Trophoblast cell (in vitro differentiated cells and primary cell): ENCODE measurements around the gene NUDT3.
A peak's percentile ranks its signal among the peaks of the same experiment; 100 is the strongest.
"Not testable (repeated sequence)": the region's sequence is repeated elsewhere in the genome, so short reads cannot be mapped to it uniquely, and the experiment has no call there.

ENCODE experiments used
- DNase-seq, 2 donors: peaks; one replicate each; pipeline ENCODE4 v3.0.0-alpha.2; 2016
- H2AFZ ChIP-seq: 2 replicates; pipeline ENCODE4 v1.6.1; 2013; ENCODE audit warnings: low read length, moderate library complexity, mild to moderate bottlenecking; ENCODE audit not compliant: insufficient read depth, poor library complexity
- H2AK5ac ChIP-seq: 2 replicates; pipeline ENCODE4 v1.6.1; 2013; ENCODE audit warnings: mild to moderate bottlenecking, low read length
- H2BK120ac ChIP-seq: 2 replicates; pipeline ENCODE4 v1.6.1; 2013; ENCODE audit warnings: low read length, mild to moderate bottlenecking, moderate library complexity; ENCODE audit not compliant: insufficient read depth, poor library complexity
- H2BK12ac ChIP-seq: 2 replicates; pipeline ENCODE4 v1.6.1; 2013; ENCODE audit warnings: mild to moderate bottlenecking, low read length, moderate library complexity
- H2BK5ac ChIP-seq: 2 replicates; pipeline ENCODE4 v1.6.1; 2013; ENCODE audit warnings: low read length, low read depth, moderate library complexity, mild to moderate bottlenecking; ENCODE audit not compliant: poor library complexity
- H3K14ac ChIP-seq: 2 replicates; pipeline ENCODE4 v1.6.1; 2013; ENCODE audit warnings: mild to moderate bottlenecking, low read length
- H3K18ac ChIP-seq: 2 replicates; pipeline ENCODE4 v1.6.1; 2013; ENCODE audit warnings: mild to moderate bottlenecking, low read length
- H3K23ac ChIP-seq: 2 replicates; pipeline ENCODE4 v1.6.1; 2013; ENCODE audit warnings: low read length
- H3K27ac ChIP-seq: 2 replicates; pipeline ENCODE4 v1.5.1; 2013; ENCODE audit warnings: low read depth, mild to moderate bottlenecking, inconsistent platforms, low read length, moderate library complexity
- H3K27me3 ChIP-seq: 2 replicates; pipeline ENCODE4 v1.6.1; 2013; ENCODE audit warnings: inconsistent platforms, mild to moderate bottlenecking, low read length, moderate library complexity; ENCODE audit not compliant: insufficient read depth
- H3K36me3 ChIP-seq, 2 experiments: 1 replicate in 1 of 2; 2 replicates in 1 of 2; pipeline ENCODE4 v1.6.1; 2013; ENCODE audit warnings: low read length in 2 of 2, mild to moderate bottlenecking in 2 of 2, moderate library complexity in 1 of 2; ENCODE audit not compliant: insufficient read depth in 2 of 2, control insufficient read depth in 1 of 2
- H3K4ac ChIP-seq: 2 replicates; pipeline ENCODE4 v1.6.1; 2013; ENCODE audit warnings: low read depth, mild to moderate bottlenecking, low read length, moderate library complexity
- H3K4me1 ChIP-seq, 2 experiments: 1 replicate in 1 of 2; 2 replicates in 1 of 2; pipeline ENCODE4 v1.6.1; 2013; ENCODE audit warnings: low read length in 2 of 2, mild to moderate bottlenecking in 2 of 2, moderate library complexity in 1 of 2; ENCODE audit not compliant: insufficient read depth in 2 of 2, control insufficient read depth in 1 of 2
- H3K4me2 ChIP-seq: 2 replicates; pipeline ENCODE4 v1.6.1; 2013; ENCODE audit warnings: inconsistent platforms, mild to moderate bottlenecking, low read length, moderate library complexity
- H3K4me3 ChIP-seq: 2 replicates; pipeline ENCODE4 v1.5.1; 2013; ENCODE audit warnings: mild to moderate bottlenecking, low read depth, low read length, inconsistent platforms
- H3K79me1 ChIP-seq: one replicate; pipeline ENCODE4 v1.6.1; 2013; ENCODE audit warnings: low read length
- H3K79me2 ChIP-seq: 2 replicates; pipeline ENCODE4 v1.6.1; 2013; ENCODE audit warnings: low read length, mild to moderate bottlenecking; ENCODE audit not compliant: control insufficient read depth, insufficient read depth, poor library complexity
- H3K9ac ChIP-seq: 2 replicates; pipeline ENCODE4 v1.6.1; 2013; ENCODE audit warnings: mild to moderate bottlenecking, low read length
- H3K9me3 ChIP-seq: 2 replicates; pipeline ENCODE4 v1.6.1; 2013; ENCODE audit warnings: low read depth, mild to moderate bottlenecking, control low read depth, inconsistent platforms, low read length; ENCODE audit not compliant: insufficient read depth
- H4K12ac ChIP-seq: 2 replicates; pipeline ENCODE4 v1.6.1; 2013; ENCODE audit warnings: low read depth, mild to moderate bottlenecking, low read length, moderate library complexity
- H4K8ac ChIP-seq: 2 replicates; pipeline ENCODE4 v1.6.1; 2013; ENCODE audit warnings: low read depth, mild to moderate bottlenecking, low read length, moderate library complexity
- H4K91ac ChIP-seq: one replicate; pipeline ENCODE4 v1.6.1; 2013; ENCODE audit warnings: low read depth, mild to moderate bottlenecking, low read length, moderate library complexity
- WGBS: extraction: QIAGEN DNeasy Blood & Tissue Kit; methylation state at CpG from one replicate; pipeline ENCODE4 v1.1.7; 2013; ENCODE audit warnings: missing lambda C conversion rate; ENCODE audit not compliant: insufficient read length, insufficient coverage; ENCODE audit errors: extremely low coverage; 5-methylcytosine and 5-hydroxymethylcytosine counted together

Gene NUDT3

GRCh38 chr6:34369385-34369784, 23.1 kb downstream of the NUDT3 start:
- no peak overlapping the region for H2AFZ ChIP-seq

GRCh38 chr6:34366639-34366921, 25.9 kb downstream of the NUDT3 start:
- no peaks in the 10 kb centered on the region for H3K9me3 ChIP-seq
- H3K9ac ChIP-seq, result no peak overlapping the region
- no peak overlapping the region for H3K4me3 ChIP-seq
- WGBS, result no CpG with 5 or more reads among the region's 3 CpGs
- H2AK5ac ChIP-seq, result no peak overlapping the region
- DNase-seq, result no peak
- H3K18ac ChIP-seq, result no peak overlapping the region
- no peak overlapping the region for H3K14ac ChIP-seq
- no peak overlapping the region for H4K12ac ChIP-seq
- no peak overlapping the region for H2AFZ ChIP-seq
- H3K79me2 ChIP-seq, result no peaks in the 10 kb centered on the region
- H4K8ac ChIP-seq, result no peak overlapping the region
- H3K79me1 ChIP-seq, result no peaks in the 10 kb centered on the region
- H3K23ac ChIP-seq, result no peak overlapping the region
- no peak overlapping the region for H2BK5ac ChIP-seq
- H2BK120ac ChIP-seq, result no peak overlapping the region
- H3K4me1 ChIP-seq, result no peaks in the 10 kb centered on the region
- H3K36me3 ChIP-seq, result no peaks in the 10 kb centered on the region
- H3K4ac ChIP-seq, result no peak overlapping the region
- no peak overlapping the region for H3K4me2 ChIP-seq
- no peaks in the 10 kb centered on the region for H3K27me3 ChIP-seq
- H3K27ac ChIP-seq, result no peak overlapping the region
- no peak overlapping the region for H4K91ac ChIP-seq
- no peak overlapping the region for H2BK12ac ChIP-seq

More at GRCh38 chr6:34369385-34369784, 23.1 kb downstream of the NUDT3 start:
- Histone ChIP-seq H4K8ac (no peak overlapping the region), H3K18ac (no peak overlapping the region), H3K79me2 (no peaks in the 10 kb centered on the region), H3K27ac (no peak overlapping the region), H2BK5ac (no peak overlapping the region), H3K4ac (no peak overlapping the region), H3K4me2 (no peak overlapping the region), H4K12ac (no peak overlapping the region), H3K27me3 (no peaks in the 10 kb centered on the region), H3K4me1 (no peaks in the 10 kb centered on the region), H3K79me1 (no peaks in the 10 kb centered on the region), H3K4me3 (no peak overlapping the region), H4K91ac (no peak overlapping the region), H3K9me3 (no peaks in the 10 kb centered on the region), H2BK12ac (no peak overlapping the region), H3K14ac (no peak overlapping the region), H3K23ac (no peak overlapping the region), H2AK5ac (no peak overlapping the region), H3K9ac (no peak overlapping the region), H2BK120ac (no peak overlapping the region), H3K36me3 (no peaks in the 10 kb centered on the region)
- no CpG with 5 or more reads among the region's 4 CpGs for WGBS
- no peak for DNase-seq

DNA sequence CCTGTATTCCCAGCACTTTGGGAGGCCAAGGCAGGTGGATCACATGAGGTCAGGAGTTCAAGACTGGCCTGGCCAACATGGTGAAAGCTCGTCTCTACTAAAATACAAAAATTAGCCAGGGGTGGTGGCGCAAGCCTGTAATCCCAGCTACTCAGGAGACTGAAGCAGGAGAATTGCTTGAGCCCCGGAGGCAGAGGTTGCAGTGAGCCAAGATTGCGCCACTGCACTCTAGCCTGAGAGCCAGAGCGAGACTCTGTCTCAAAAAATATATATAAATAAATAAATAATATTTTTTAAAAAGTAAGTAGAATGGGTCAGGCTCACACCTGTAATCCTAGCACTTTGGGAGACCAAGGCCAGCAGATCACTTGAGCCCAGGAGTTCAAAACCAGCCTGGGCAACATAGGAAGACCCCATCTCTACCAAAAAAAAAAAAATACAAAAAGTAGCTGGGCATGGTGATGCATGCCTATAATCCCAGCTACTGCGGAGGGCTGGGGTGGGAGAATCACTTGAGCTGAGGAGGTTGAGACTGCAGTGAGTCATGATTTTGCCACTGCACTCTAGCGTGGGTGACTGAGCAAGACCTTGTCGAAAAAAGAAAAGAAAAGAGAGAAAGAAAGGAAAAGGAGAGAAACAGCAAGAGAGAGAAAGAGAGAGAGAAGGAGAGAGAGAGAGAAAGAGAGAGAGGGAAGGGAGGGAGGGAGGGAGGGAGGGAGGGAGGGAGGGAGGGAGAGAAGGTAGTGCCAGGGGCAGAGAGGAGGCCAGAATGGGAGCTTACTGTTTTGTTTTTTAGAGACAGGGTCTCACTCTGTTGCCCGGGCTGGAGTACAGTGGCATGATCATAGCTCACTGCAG, 26.5 kb downstream of the NUDT3 start:
- H4K12ac ChIP-seq, H2AFZ ChIP-seq, H3K79me1 ChIP-seq, H3K4me1 ChIP-seq, H3K27me3 ChIP-seq, H3K9ac ChIP-seq, H3K27ac ChIP-seq, H4K8ac ChIP-seq, H3K4me2 ChIP-seq, H3K9me3 ChIP-seq, H3K18ac ChIP-seq, H3K4ac ChIP-seq, H3K23ac ChIP-seq, H3K14ac ChIP-seq, H3K36me3 ChIP-seq, H3K79me2 ChIP-seq, H2BK5ac ChIP-seq, H2BK120ac ChIP-seq, H2AK5ac ChIP-seq, H3K4me3 ChIP-seq, H4K91ac ChIP-seq: not testable (repeated sequence)
- WGBS, result no CpG with 5 or more reads among the region's 9 CpGs
- H2BK12ac ChIP-seq, result peak overlapping the region; percentile 44
- peak; percentile 9 to 37 for DNase-seq

GRCh38 chr6:34363681-34364075, 28.8 kb downstream of the NUDT3 start:
- H2BK12ac ChIP-seq, H3K9me3 ChIP-seq, H3K4me3 ChIP-seq, H3K36me3 ChIP-seq, H3K27ac ChIP-seq, H4K8ac ChIP-seq, H3K27me3 ChIP-seq, H2AFZ ChIP-seq, H3K79me2 ChIP-seq, H3K23ac ChIP-seq, H3K14ac ChIP-seq, H3K4me1 ChIP-seq, H2BK5ac ChIP-seq, H2AK5ac ChIP-seq, H3K79me1 ChIP-seq, H4K91ac ChIP-seq, H4K12ac ChIP-seq, DNase-seq, H3K4me2 ChIP-seq, H3K9ac ChIP-seq, H3K4ac ChIP-seq, H3K18ac ChIP-seq, H2BK120ac ChIP-seq: not testable (repeated sequence)
- WGBS, result no CpG with 5 or more reads among the region's 9 CpGs
